ENCODE data around the gene UQCRC2.
A peak's percentile ranks its signal among the peaks of the same experiment; 100 is the strongest.

DNA sequence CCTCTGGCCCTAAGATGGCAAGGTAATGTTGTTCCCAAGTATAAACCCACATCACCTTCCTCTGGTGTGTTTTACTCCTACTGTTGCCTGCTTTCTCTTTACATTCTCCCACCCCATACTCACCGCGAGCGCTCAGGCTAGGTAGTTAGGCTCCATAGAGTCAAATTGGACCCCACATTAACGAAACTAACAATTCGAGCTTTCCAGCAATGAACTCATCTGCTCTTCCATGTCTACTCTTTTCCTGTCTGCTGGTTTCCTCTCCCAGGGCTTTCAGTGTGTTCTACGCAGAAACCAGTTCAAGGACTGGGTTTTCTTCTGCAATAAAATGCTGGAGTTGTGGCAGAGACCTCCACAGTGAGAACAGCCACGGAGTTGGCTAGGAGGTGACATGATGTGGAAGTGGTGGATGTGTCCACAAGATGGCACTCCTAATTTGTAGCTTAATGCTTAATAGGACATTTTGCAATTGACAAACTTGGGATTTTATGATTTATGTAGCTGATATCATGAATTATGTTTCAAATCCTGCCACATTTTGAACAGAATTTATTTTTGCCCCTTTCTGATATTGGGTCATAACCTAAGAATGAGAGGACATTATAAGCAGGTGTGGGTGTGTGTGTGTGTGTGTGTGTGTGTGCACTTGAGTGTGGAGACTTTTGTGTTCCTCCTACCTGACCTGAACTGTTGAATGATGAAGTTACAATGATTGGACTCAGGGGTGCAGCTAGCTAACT is 2.2 kb upstream of the UQCRC2 start:
- TF ChIP-seq EZH2 (IDR thresholded peaks at IDR 0.05; ENCODE audit: borderline replicate concordance, low read depth, low read length, severe bottlenecking) (no peak), MYC (IDR thresholded peaks at IDR 0.05; ENCODE audit: low read depth, low read length) (no peak), GATA2 (IDR thresholded peaks at IDR 0.05; ENCODE audit: insufficient read depth, insufficient read length, low read depth, low read length) (no peak), POLR2AphosphoS5 (IDR thresholded peaks at IDR 0.05; ENCODE audit: insufficient read depth, low read depth, low read length) (no peak), POLR2A (IDR thresholded peaks at IDR 0.05; ENCODE audit: low read depth, low read length) (no peak), FOS (IDR thresholded peaks at IDR 0.05; ENCODE audit: borderline replicate concordance, insufficient read depth, low read length) (no peak)
- TF ChIP-seq, protein P1, sequence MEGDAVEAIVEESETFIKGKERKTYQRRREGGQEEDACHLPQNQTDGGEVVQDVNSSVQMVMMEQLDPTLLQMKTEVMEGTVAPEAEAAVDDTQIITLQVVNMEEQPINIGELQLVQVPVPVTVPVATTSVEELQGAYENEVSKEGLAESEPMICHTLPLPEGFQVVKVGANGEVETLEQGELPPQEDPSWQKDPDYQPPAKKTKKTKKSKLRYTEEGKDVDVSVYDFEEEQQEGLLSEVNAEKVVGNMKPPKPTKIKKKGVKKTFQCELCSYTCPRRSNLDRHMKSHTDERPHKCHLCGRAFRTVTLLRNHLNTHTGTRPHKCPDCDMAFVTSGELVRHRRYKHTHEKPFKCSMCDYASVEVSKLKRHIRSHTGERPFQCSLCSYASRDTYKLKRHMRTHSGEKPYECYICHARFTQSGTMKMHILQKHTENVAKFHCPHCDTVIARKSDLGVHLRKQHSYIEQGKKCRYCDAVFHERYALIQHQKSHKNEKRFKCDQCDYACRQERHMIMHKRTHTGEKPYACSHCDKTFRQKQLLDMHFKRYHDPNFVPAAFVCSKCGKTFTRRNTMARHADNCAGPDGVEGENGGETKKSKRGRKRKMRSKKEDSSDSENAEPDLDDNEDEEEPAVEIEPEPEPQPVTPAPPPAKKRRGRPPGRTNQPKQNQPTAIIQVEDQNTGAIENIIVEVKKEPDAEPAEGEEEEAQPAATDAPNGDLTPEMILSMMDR (IDR thresholded peaks at IDR 0.05; ENCODE audit: extremely low read depth in 1 of 2, insufficient read depth in 1 of 2, low read depth in 1 of 2, low read length in 2 of 2) = peak; percentile 29 to 31
- TF ChIP-seq, protein P2, sequence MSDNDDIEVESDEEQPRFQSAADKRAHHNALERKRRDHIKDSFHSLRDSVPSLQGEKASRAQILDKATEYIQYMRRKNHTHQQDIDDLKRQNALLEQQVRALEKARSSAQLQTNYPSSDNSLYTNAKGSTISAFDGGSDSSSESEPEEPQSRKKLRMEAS (IDR thresholded peaks at IDR 0.05; ENCODE audit: insufficient read depth, insufficient read length) = no peak

Data from endothelial cell of umbilical vein (primary cell).